Measurements from ENCODE around the gene PPIG.

Gene PPIG

GRCh38 chr2:169619946-169620345 lies 35.8 kb downstream of the PPIG start:
- in situ Hi-C loops (cut with HindIII; ENCODE audit: low pct_unique_long_range_greater_than_20kb, low sequenced_read_pairs) = no loop called here
- no peak for DNase-seq (ENCODE audit: low read depth in 1 of 2, low spot score in 1 of 2)
- TF ChIP-seq JUND (IDR thresholded peaks at IDR 0.05; ENCODE audit: low read depth) = no peak

- in situ Hi-C loops (cut with HindIII; ENCODE audit: low pct_unique_long_range_greater_than_20kb, low sequenced_read_pairs) = no loop called here
- no peak for DNase-seq (ENCODE audit: low read depth in 1 of 2, low spot score in 1 of 2)
- TF ChIP-seq JUND (IDR thresholded peaks at IDR 0.05; ENCODE audit: low read depth) = no peak
Measured at GRCh38 chr2:169620509-169620908, 36.4 kb downstream of the PPIG start.

- in situ Hi-C loops (cut with HindIII; ENCODE audit: low pct_unique_long_range_greater_than_20kb, low sequenced_read_pairs) = no loop called here
- DNase-seq (ENCODE audit: low read depth in 1 of 2, low spot score in 1 of 2) = no peak
- TF ChIP-seq JUND (IDR thresholded peaks at IDR 0.05; ENCODE audit: low read depth) = no peak
Measured at GRCh38 chr2:169623235-169623634, 39.1 kb downstream of the PPIG start.

GRCh38 chr2:169625781-169626180 lies 41.6 kb downstream of the PPIG start:
- no peak for DNase-seq (ENCODE audit: low read depth in 1 of 2, low spot score in 1 of 2)
- in situ Hi-C loops (cut with HindIII; ENCODE audit: low pct_unique_long_range_greater_than_20kb, low sequenced_read_pairs) = no loop called here
- TF ChIP-seq JUND (IDR thresholded peaks at IDR 0.05; ENCODE audit: low read depth) = no peak

- TF ChIP-seq JUND (IDR thresholded peaks at IDR 0.05; ENCODE audit: low read depth) = no peak
- DNase-seq (ENCODE audit: low read depth in 1 of 2, low spot score in 1 of 2) = no peak
- in situ Hi-C loops (cut with HindIII; ENCODE audit: low pct_unique_long_range_greater_than_20kb, low sequenced_read_pairs) = no loop called here
Measured at GRCh38 chr2:169636440-169637097, 52.4 kb downstream of the PPIG start.

GRCh38 chr2:169637620-169638019 lies 53.5 kb downstream of the PPIG start:
- TF ChIP-seq JUND (IDR thresholded peaks at IDR 0.05; ENCODE audit: low read depth) = no peak
- in situ Hi-C loops (cut with HindIII; ENCODE audit: low pct_unique_long_range_greater_than_20kb, low sequenced_read_pairs) = no loop called here
- DNase-seq (ENCODE audit: low read depth in 1 of 2, low spot score in 1 of 2) = no peak

GRCh38 chr2:169640104-169640503 lies 56.0 kb downstream of the PPIG start:
- in situ Hi-C loops (cut with HindIII; ENCODE audit: low pct_unique_long_range_greater_than_20kb, low sequenced_read_pairs) = no loop called here
- DNase-seq (ENCODE audit: low read depth in 1 of 2, low spot score in 1 of 2) = no peak
- TF ChIP-seq JUND (IDR thresholded peaks at IDR 0.05; ENCODE audit: low read depth) = no peak

GRCh38 chr2:169641464-169641863 lies 57.3 kb downstream of the PPIG start:
- TF ChIP-seq JUND (IDR thresholded peaks at IDR 0.05; ENCODE audit: low read depth) = no peak
- in situ Hi-C loops (cut with HindIII; ENCODE audit: low pct_unique_long_range_greater_than_20kb, low sequenced_read_pairs) = no loop called here
- DNase-seq (ENCODE audit: low read depth in 1 of 2, low spot score in 1 of 2) = no peak

GRCh38 chr2:169644173-169644572 lies 60.0 kb downstream of the PPIG start:
- no peak for TF ChIP-seq JUND (IDR thresholded peaks at IDR 0.05; ENCODE audit: low read depth)
- in situ Hi-C loops (cut with HindIII; ENCODE audit: low pct_unique_long_range_greater_than_20kb, low sequenced_read_pairs) = no loop called here
- DNase-seq (ENCODE audit: low read depth in 1 of 2, low spot score in 1 of 2) = no peak

GRCh38 chr2:169647496-169647895 lies 63.3 kb downstream of the PPIG start:
- TF ChIP-seq JUND (IDR thresholded peaks at IDR 0.05; ENCODE audit: low read depth) = no peak
- DNase-seq (ENCODE audit: low read depth in 1 of 2, low spot score in 1 of 2) = no peak
- in situ Hi-C loops (cut with HindIII; ENCODE audit: low pct_unique_long_range_greater_than_20kb, low sequenced_read_pairs) = no loop called here

GRCh38 chr2:169649278-169649677 lies 65.1 kb downstream of the PPIG start:
- no peak for TF ChIP-seq JUND (IDR thresholded peaks at IDR 0.05; ENCODE audit: low read depth)
- in situ Hi-C loops (cut with HindIII; ENCODE audit: low pct_unique_long_range_greater_than_20kb, low sequenced_read_pairs) = no loop called here
- no peak for DNase-seq (ENCODE audit: low read depth in 1 of 2, low spot score in 1 of 2)

GRCh38 chr2:169653636-169654035 lies 69.5 kb downstream of the PPIG start:
- no peak for DNase-seq (ENCODE audit: low read depth in 1 of 2, low spot score in 1 of 2)
- no peak for TF ChIP-seq JUND (IDR thresholded peaks at IDR 0.05; ENCODE audit: low read depth)
- in situ Hi-C loops (cut with HindIII; ENCODE audit: low pct_unique_long_range_greater_than_20kb, low sequenced_read_pairs) = no loop called here

- no peak for DNase-seq (ENCODE audit: low read depth in 1 of 2, low spot score in 1 of 2)
- in situ Hi-C loops (cut with HindIII; ENCODE audit: low pct_unique_long_range_greater_than_20kb, low sequenced_read_pairs) = no loop called here
Measured at GRCh38 chr2:169656164-169656563, 72.0 kb downstream of the PPIG start.

GRCh38 chr2:169658877-169659276 lies 74.7 kb downstream of the PPIG start:
- DNase-seq (ENCODE audit: low read depth in 1 of 2, low spot score in 1 of 2) = no peak
- in situ Hi-C loops (cut with HindIII; ENCODE audit: low pct_unique_long_range_greater_than_20kb, low sequenced_read_pairs) = no loop called here
- TF ChIP-seq JUND (IDR thresholded peaks at IDR 0.05; ENCODE audit: low read depth) = no peak

More at GRCh38 chr2:169656164-169656563, 72.0 kb downstream of the PPIG start:
- TF ChIP-seq JUND (IDR thresholded peaks at IDR 0.05; ENCODE audit: low read depth) = no peak

Measured in T47D (cell line).